ENCODE results near the gene NKRF.

- TF ChIP-seq POLR2A (IDR thresholded peaks at IDR 0.05; ENCODE audit: low read depth) = no peak
- TF ChIP-seq, protein P1, sequence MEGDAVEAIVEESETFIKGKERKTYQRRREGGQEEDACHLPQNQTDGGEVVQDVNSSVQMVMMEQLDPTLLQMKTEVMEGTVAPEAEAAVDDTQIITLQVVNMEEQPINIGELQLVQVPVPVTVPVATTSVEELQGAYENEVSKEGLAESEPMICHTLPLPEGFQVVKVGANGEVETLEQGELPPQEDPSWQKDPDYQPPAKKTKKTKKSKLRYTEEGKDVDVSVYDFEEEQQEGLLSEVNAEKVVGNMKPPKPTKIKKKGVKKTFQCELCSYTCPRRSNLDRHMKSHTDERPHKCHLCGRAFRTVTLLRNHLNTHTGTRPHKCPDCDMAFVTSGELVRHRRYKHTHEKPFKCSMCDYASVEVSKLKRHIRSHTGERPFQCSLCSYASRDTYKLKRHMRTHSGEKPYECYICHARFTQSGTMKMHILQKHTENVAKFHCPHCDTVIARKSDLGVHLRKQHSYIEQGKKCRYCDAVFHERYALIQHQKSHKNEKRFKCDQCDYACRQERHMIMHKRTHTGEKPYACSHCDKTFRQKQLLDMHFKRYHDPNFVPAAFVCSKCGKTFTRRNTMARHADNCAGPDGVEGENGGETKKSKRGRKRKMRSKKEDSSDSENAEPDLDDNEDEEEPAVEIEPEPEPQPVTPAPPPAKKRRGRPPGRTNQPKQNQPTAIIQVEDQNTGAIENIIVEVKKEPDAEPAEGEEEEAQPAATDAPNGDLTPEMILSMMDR (IDR thresholded peaks at IDR 0.05) = no peak
These were observed 12.2 kb upstream of the NKRF start for GRCh38 chrX:119618439-119618838.
